HepG2 (cell line): Measurements from ENCODE around the gene XXYLT1. TPM values are rescaled to one million over a fixed set of nuclear protein-coding genes. Genes with fewer than 3 reads are reported as not detected.
A peak's percentile ranks its signal among the peaks of the same experiment; 100 is the strongest.

Experiments used
- HIC2 ChIP-seq: sonication (generic); formaldehyde crosslinking; IDR thresholded peaks from 2 replicates; pipeline ENCODE4 v1.9.0; 2022; ENCODE audit warnings: low read depth, missing genetic modification reagents
- HMG20B ChIP-seq: conservative IDR thresholded peaks from 2 replicates; pipeline ENCODE4 v1.6.1; 2016; ENCODE audit warnings: missing genetic modification reagents, missing compliant biosample characterization
- IKZF4 ChIP-seq: sonication (generic); formaldehyde crosslinking; IDR thresholded peaks from 2 replicates; pipeline ENCODE4 v1.5.1; 2020; ENCODE audit warnings: borderline replicate concordance, mild to moderate bottlenecking, low read depth, missing genetic modification reagents; ENCODE audit errors: not compliant biosample characterization
- KMT2B ChIP-seq: IDR thresholded peaks from 2 replicates; pipeline ENCODE4 v1.6.1; 2016; ENCODE audit warnings: missing genetic modification reagents, missing compliant biosample characterization
- PAXIP1 ChIP-seq: sonication (generic); formaldehyde crosslinking; conservative IDR thresholded peaks from 2 replicates; pipeline ENCODE4 v1.4.0; 2020; ENCODE audit warnings: mild to moderate bottlenecking, missing genetic modification reagents, moderate library complexity
- SRSF9 ChIP-seq: fragments of 200-400 bp; formaldehyde crosslinking; IDR thresholded peaks from 2 replicates; pipeline ENCODE4 v1.6.1; 2018; ENCODE audit warnings: borderline replicate concordance, mild to moderate bottlenecking, low read depth, low read length; ENCODE audit not compliant: insufficient read depth, poor library complexity, severe bottlenecking
- TEAD3 ChIP-seq: optimal IDR thresholded peaks from 2 replicates; pipeline ENCODE3; 2016; ENCODE audit warnings: borderline replicate concordance
- ZBTB14 ChIP-seq: sonication (generic); formaldehyde crosslinking; IDR thresholded peaks from 2 replicates; pipeline ENCODE4 v1.4.0; 2020; ENCODE audit warnings: missing genetic modification reagents
- ZBTB42 ChIP-seq: sonication (generic); formaldehyde crosslinking; IDR thresholded peaks from 2 replicates; pipeline ENCODE4 v1.5.0; 2020; ENCODE audit warnings: mild to moderate bottlenecking, missing genetic modification reagents
- ZFAT ChIP-seq: sonication (generic); formaldehyde crosslinking; conservative IDR thresholded peaks from 2 replicates; pipeline ENCODE4 v1.8.1; 2023; ENCODE audit warnings: missing genetic modification reagents, inconsistent platforms
- ZFP90 ChIP-seq: sonication (generic); formaldehyde crosslinking; IDR thresholded peaks from 2 replicates; pipeline ENCODE4 v1.8.0; 2022; ENCODE audit warnings: missing genetic modification reagents, mild to moderate bottlenecking, inconsistent platforms, borderline replicate concordance
- ZMYM2 ChIP-seq: sonication (generic); formaldehyde crosslinking; IDR thresholded peaks from 2 replicates; pipeline ENCODE4 v1.8.0; 2022; ENCODE audit warnings: mild to moderate bottlenecking, missing genetic modification reagents
- ZNF264 ChIP-seq: sonication (generic); formaldehyde crosslinking; IDR thresholded peaks from 2 replicates; pipeline ENCODE4 v1.4.0; 2020; ENCODE audit warnings: missing genetic modification reagents
- ZNF430 ChIP-seq: sonication (generic); formaldehyde crosslinking; IDR thresholded peaks from 2 replicates; pipeline ENCODE4 v1.9.0; 2021; ENCODE audit warnings: mild to moderate bottlenecking, missing genetic modification reagents
- ZNF558 ChIP-seq: sonication (generic); formaldehyde crosslinking; IDR thresholded peaks from 2 replicates; pipeline ENCODE4 v1.9.0; 2022; ENCODE audit warnings: mild to moderate bottlenecking, missing genetic modification reagents, borderline replicate concordance
- ZNF562 ChIP-seq: sonication (generic); formaldehyde crosslinking; IDR thresholded peaks from 2 replicates; pipeline ENCODE4 v1.8.0; 2022; ENCODE audit warnings: missing genetic modification reagents, borderline replicate concordance
- ZNF577 ChIP-seq: sonication (generic); formaldehyde crosslinking; IDR thresholded peaks from 2 replicates; pipeline ENCODE4 v1.4.0; 2020; ENCODE audit warnings: mild to moderate bottlenecking, low read depth, missing genetic modification reagents, borderline replicate concordance
- ZNF660 ChIP-seq: sonication (generic); formaldehyde crosslinking; IDR thresholded peaks from 2 replicates; pipeline ENCODE4 v1.5.1; 2020; ENCODE audit warnings: mild to moderate bottlenecking, low read depth, missing genetic modification reagents, borderline replicate concordance
- ZNF710 ChIP-seq: sonication (generic); formaldehyde crosslinking; IDR thresholded peaks from 2 replicates; pipeline ENCODE4 v1.5.0; 2020; ENCODE audit warnings: mild to moderate bottlenecking, missing genetic modification reagents, borderline replicate concordance
- ZNF768 ChIP-seq: sonication (generic); formaldehyde crosslinking; IDR thresholded peaks from 2 replicates; pipeline ENCODE4 v1.4.0; 2020; ENCODE audit warnings: missing genetic modification reagents
- polyA plus RNA-seq, 8 experiments: library from polyadenylated mRNA; depleted of rRNA in 3 of 8; stranded (reverse) in 7 of 8; unstranded in 1 of 8; fragments of >200 nt; fragmentation: Illumina TruSeq in 4 of 8; extraction: Trizol in 4 of 8; gene quantifications; 2 replicates each; pipeline versions ENCODE4 v1.2.1 to v1.2.3, GENCODE V29; 2011 to 2016; ENCODE audit warnings: low read depth in 4 of 8, missing spikeins in 1 of 8, mixed read lengths in 1 of 8; ENCODE audit not compliant: insufficient read depth in 1 of 8
- total RNA-seq, 5 experiments: library from RNA; depleted of rRNA; stranded (reverse); fragments of >200 nt; fragmentation: Illumina TruSeq; extraction: Trizol; gene quantifications; 2 replicates each; pipeline ENCODE4 v1.2.3, GENCODE V29; 2016; ENCODE audit warnings: low read depth in 1 of 5

The XXYLT1 gene
- total and polyA plus RNA-seq, 2 of the 13 experiments (the other 11 are each of a cell fraction or from before 2014, with no cell fraction given), result 17.7 to 19.0 TPM

GRCh38 chr3:195270079-195270816, 711 bp downstream of the XXYLT1 start (continued):
- TF ChIP-seq ZBTB14 (CRISPR knock-in tag) (peak; percentile 66; the same call in 1 of the 2 replicates), HIC2 (CRISPR knock-in tag) (no peak), ZNF430 (CRISPR knock-in tag) (no peak; the same call in 1 of the 2 replicates), ZFP90 (peak; percentile 64; the same call in 1 of the 2 replicates), PAXIP1 (CRISPR knock-in tag) (no peak), TEAD3 (CRISPR knock-in tag) (peak; percentile 2), IKZF4 (CRISPR knock-in tag) (no peak), ZNF558 (no peak; the same call in 1 of the 2 replicates), ZNF577 (CRISPR knock-in tag) (0 out of 2 replicates have a peak, but pooled peaks have one; percentile 70), HMG20B (CRISPR knock-in tag) (no peak), ZMYM2 (peak; percentile 63; the same call in 1 of the 2 replicates), ZNF264 (CRISPR knock-in tag) (peak; percentile 67; the same call in 1 of the 2 replicates), ZNF768 (CRISPR knock-in tag) (peak; percentile 70; the same call in 1 of the 2 replicates), ZNF660 (no peak), ZNF562 (CRISPR knock-in tag) (no peak), SRSF9 (no peak), KMT2B (CRISPR knock-in tag) (peak; percentile 62), ZNF710 (CRISPR knock-in tag) (peak; percentile 36; the same call in 1 of the 2 replicates), ZBTB42 (CRISPR knock-in tag) (peak; percentile 25; the same call in 1 of the 2 replicates), ZFAT (CRISPR knock-in tag) (peak; percentile 92; the same call in 1 of the 2 replicates)
